GM06990 (cell line): ENCODE results near the gene LY86.

Source experiments
- DNase-seq: peaks from one replicate; pipeline ENCODE4 v3.0.0-alpha.2; 2011; ENCODE audit not compliant: insufficient read length; ENCODE audit errors: extremely low read depth
- H3K27me3 ChIP-seq: replicated peaks from 2 replicates; pipeline ENCODE4 v1.6.0; 2011; ENCODE audit warnings: low read length; ENCODE audit not compliant: control insufficient read depth, insufficient read depth
- H3K36me3 ChIP-seq: 2 replicates; pipeline ENCODE4 v1.5.1; 2011; ENCODE audit warnings: low read length; ENCODE audit not compliant: control insufficient read depth, insufficient read depth
- H3K4me3 ChIP-seq: replicated peaks from 2 replicates; pipeline ENCODE4 v1.5.1; 2011; ENCODE audit warnings: low read depth, mild to moderate bottlenecking, control low read depth, low read length
- CTCF ChIP-seq: IDR thresholded peaks from 2 replicates; pipeline ENCODE4 v1.5.1; 2011; ENCODE audit warnings: low read length, control low read depth, mild to moderate bottlenecking, inconsistent platforms; ENCODE audit not compliant: insufficient read depth, poor library complexity, severe bottlenecking

LY86 gene

GRCh38 chr6:6557886-6558285 lies 30.6 kb upstream of the LY86 start:
- DNase-seq, result no peak

DNA sequence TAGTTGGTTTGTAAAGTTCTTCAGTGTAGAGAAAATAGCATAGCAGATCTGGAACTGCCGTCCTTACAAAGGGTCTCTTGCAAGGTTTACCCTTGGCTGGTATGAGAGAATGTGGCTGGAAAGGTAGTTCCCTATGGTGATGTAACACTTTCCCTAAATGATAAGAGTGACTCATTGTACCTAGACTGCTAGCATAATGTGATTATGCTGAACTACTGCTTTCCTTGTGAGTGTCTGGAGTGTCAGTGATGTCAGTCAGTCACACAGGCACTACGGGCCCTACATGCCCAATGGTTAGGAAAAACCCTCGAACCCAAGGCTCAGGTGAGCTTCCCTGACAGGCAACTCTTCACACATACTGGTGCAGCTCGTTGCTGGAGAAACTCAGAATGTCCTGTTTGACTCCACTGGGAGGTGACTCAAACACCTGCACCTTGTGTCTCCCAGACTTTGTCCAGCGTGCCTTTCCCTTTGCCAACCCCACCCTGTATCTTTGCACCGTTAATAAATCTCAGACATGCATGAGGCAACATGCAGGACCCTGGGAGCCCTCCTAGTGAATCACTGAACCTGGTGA lies 28.4 kb upstream of the LY86 start:
- no peaks in the 10 kb centered on the region for H3K27me3 ChIP-seq
- TF ChIP-seq CTCF, result no peak
- no peak for DNase-seq
- peaks cover 4% of the 10 kb centered on the region for H3K36me3 ChIP-seq
- H3K4me3 ChIP-seq, result no peak overlapping the region

More at GRCh38 chr6:6557886-6558285, 30.6 kb upstream of the LY86 start:
- Histone ChIP-seq H3K27me3 (no peaks in the 10 kb centered on the region), H3K36me3 (no peaks in the 10 kb centered on the region; the same call in 1 of the 2 replicates), H3K4me3 (no peak overlapping the region)
- no peak for TF ChIP-seq CTCF

GRCh38 chr6:6560909-6561308 lies 27.6 kb upstream of the LY86 start:
- no peak for DNase-seq
- Histone ChIP-seq H3K36me3 (peaks cover 4% of the 10 kb centered on the region), H3K27me3 (no peaks in the 10 kb centered on the region), H3K4me3 (no peak overlapping the region)
- TF ChIP-seq CTCF, result peak; percentile 2

GRCh38 chr6:6564154-6564553 lies 24.4 kb upstream of the LY86 start:
- TF ChIP-seq CTCF, result no peak
- peaks cover 15% of the 10 kb centered on the region for H3K36me3 ChIP-seq
- DNase-seq, result no peak
- no peak overlapping the region for H3K4me3 ChIP-seq
- no peaks in the 10 kb centered on the region for H3K27me3 ChIP-seq

DNA sequence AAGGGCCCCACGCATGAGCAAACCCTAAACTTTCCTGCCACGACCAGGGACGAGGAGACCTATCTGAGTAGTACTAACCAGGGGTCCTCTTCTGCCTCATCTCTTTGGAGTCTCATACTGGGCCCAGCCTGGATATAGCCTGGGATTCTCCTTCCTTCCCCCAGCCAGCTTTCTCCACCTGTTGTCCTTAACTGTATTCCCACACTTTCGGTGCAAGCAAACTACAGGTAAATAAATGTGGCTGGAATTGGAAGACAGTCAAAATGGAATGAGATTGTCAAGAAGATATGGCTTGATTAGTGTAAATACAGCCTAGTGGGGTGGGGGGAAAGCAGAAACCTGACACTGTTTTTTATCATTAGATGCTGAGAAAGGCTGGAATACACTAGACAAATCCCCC lies 23.5 kb upstream of the LY86 start:
- Histone ChIP-seq H3K4me3 (no peak overlapping the region), H3K27me3 (no peaks in the 10 kb centered on the region), H3K36me3 (peaks cover 20% of the 10 kb centered on the region)
- no peak for TF ChIP-seq CTCF
- no peak for DNase-seq

DNA sequence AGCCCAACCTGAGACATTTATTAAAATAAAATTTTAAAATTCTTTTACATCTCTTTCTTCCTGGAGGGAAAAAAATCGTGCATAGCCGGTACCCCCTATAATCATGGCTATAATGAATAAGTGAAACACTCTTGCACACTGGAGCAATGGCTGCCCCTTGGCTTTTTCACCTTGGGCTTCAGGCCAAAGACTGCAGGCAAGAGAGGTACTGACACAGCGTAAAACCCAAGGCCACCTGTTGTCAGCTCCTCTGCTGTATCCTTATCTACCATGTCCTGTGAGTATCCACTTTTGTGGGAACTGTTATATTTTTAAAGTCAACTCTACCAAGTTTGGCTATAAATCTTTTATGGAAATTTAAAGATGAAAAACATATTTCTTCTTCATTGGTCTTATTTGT lies 23.0 kb upstream of the LY86 start:
- TF ChIP-seq CTCF, result no peak
- H3K27me3 ChIP-seq, result no peaks in the 10 kb centered on the region
- H3K36me3 ChIP-seq, result peaks cover 20% of the 10 kb centered on the region
- no peak for DNase-seq
- no peak overlapping the region for H3K4me3 ChIP-seq
